H4 (cell line): ENCODE data around the gene TPM2. TPM values are rescaled to one million over a fixed set of nuclear protein-coding genes. Genes with fewer than 3 reads are reported as not detected.

Experiments used
- DNase-seq: peaks from one replicate; pipeline ENCODE4 v3.0.0-alpha.2; 2015; ENCODE audit warnings: low spot score
- total RNA-seq: library from RNA; depleted of rRNA; stranded (reverse); fragments of >200 nt; shearing (Covaris generic); gene quantifications from 2 replicates; pipeline ENCODE4 v1.2.3, GENCODE V29; 2014

Gene TPM2
- total RNA-seq, 1 experiment from 2014 or later: 2.7 TPM

GRCh38 chr9:35679091-35679490 is 10.6 kb downstream of the TPM2 start:
- no peak for DNase-seq

- DNase-seq: no peak
These were observed 13.9 kb downstream of the TPM2 start for GRCh38 chr9:35675732-35676392.

- no peak for DNase-seq
These were observed 14.5 kb downstream of the TPM2 start for GRCh38 chr9:35675204-35675603.

GRCh38 chr9:35674025-35674361 is 15.7 kb downstream of the TPM2 start:
- DNase-seq: no peak

GRCh38 chr9:35673132-35674024 is 16.3 kb downstream of the TPM2 start, which contains the start of gene CA9:
CA9 (plus strand) TSS chr9:35673928; CDS start chr9:35673960, 32 bp downstream.
- DNase-seq: no peak

DNA sequence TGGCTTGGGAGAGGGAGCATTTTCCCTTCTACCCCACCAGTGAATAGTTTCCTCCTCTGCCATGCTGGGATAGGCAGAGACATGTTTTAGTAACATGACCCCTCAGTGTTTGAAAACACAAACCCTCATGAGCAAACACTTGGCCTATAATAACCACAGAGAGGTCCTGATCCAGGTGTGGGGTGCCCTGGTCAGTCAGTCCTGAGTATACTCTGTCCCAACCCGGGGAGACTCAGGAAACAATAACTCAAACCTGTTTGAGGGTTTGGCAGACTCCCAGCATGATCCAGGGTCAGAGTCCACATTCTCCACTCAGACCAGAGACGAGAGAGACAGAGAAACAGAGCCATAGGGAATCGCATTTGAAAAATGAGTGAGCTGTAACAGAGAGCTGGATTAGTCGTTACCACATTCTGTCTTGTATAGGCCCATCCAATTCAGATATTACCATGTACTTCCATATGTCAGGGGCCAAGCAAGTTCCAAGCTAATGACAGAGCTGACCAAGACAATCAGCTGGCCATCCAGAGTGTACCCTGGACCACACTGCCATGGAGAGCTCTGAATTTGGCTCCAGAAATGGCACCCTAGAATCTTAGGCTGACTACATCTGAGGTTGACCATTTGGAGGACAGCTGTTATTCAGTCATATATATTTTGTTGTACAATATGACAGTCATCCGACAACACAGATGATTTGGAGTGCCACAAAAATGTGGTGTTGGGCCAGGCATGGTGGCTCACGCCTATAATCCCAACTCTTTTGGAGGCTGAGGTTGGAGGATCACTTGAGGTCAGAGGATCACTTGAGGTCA is 20.2 kb downstream of the TPM2 start:
- DNase-seq: no peak

GRCh38 chr9:35667939-35668338 is 21.8 kb downstream of the TPM2 start:
- no peak for DNase-seq

GRCh38 chr9:35666549-35666948 is 23.2 kb downstream of the TPM2 start:
- DNase-seq: no peak

DNA sequence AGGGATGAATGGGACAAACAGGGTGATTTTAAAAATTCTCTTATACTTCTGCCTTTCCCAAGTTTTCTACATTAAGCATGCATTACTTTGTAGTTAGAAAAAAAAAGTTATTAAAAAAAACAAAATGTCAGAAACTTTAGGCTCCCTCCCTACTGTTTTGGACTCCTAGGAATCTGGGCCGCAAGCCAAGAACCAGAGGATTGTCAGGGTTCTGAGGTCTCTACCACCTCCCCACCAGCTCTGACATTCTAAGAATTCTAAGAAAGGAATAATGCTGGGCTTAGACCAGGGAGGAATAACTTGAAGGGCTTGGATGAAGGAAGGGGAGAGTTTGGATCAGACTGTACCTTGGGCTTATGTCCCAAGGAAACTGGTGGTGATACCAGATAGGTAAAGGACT is 23.7 kb downstream of the TPM2 start:
- DNase-seq: no peak

GRCh38 chr9:35665471-35665818 is 24.3 kb downstream of the TPM2 start:
- DNase-seq: no peak

- peak; percentile 82 for DNase-seq
These were observed 24.9 kb downstream of the TPM2 start, which contains the start of gene ARHGEF39 for GRCh38 chr9:35664531-35665470. ARHGEF39 (minus strand) TSS chr9:35665195; CDS start chr9:35665169, 26 bp downstream.

GRCh38 chr9:35662437-35662836 is 27.3 kb downstream of the TPM2 start:
- DNase-seq: no peak

GRCh38 chr9:35661756-35662350 is 27.9 kb downstream of the TPM2 start:
- DNase-seq: no peak

- peak; percentile 53 for DNase-seq
These were observed 28.7 kb downstream of the TPM2 start for GRCh38 chr9:35660966-35661415.

GRCh38 chr9:35659340-35659739 is 30.4 kb downstream of the TPM2 start:
- DNase-seq: peak; percentile 63

GRCh38 chr9:35658968-35659220 is 30.8 kb downstream of the TPM2 start:
- DNase-seq: peak; percentile 56

DNA sequence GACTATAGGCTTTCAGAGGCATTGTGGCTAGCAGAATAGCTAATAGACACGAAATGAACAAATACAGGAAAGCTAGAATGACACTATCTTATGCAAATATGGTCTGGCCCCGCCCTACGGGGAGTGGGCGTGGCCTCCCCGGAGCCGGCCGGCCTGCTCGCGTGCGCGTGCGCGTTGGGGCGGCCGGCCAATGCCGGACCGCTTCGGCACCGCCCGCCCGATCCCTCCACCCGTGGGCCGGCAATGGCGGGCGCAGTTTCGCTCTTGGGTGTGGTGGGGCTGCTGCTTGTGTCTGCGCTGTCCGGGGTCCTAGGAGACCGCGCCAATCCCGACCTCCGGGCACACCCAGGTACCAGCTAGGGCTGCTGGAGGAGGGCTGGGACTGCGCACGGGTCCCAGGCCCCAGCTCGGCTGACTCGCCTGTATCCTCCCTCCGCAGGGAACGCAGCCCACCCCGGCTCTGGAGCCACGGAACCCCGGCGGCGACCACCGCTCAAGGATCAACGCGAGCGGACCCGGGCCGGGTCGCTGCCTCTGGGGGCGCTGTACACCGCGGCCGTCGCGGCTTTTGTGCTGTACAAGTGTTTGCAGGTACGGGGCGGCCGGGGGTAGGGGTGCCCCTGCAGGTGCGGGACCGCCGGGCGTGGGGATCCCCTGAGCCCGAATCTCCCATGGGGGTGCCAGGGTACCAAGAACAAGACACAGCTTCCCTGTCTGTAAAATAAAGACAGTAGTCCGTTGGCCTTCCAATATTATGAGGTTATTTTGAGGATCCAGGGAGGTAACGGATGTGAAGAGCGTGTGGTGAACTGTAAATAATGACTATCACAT is 31.4 kb downstream of the TPM2 start, which contains the start of gene CCDC107:
TSS of gene CCDC107 (plus strand) at position 156 of the 831 bp plus-strand sequence. CDS start at position 244, 88 bp downstream.
- DNase-seq: peak; percentile 75

DNA sequence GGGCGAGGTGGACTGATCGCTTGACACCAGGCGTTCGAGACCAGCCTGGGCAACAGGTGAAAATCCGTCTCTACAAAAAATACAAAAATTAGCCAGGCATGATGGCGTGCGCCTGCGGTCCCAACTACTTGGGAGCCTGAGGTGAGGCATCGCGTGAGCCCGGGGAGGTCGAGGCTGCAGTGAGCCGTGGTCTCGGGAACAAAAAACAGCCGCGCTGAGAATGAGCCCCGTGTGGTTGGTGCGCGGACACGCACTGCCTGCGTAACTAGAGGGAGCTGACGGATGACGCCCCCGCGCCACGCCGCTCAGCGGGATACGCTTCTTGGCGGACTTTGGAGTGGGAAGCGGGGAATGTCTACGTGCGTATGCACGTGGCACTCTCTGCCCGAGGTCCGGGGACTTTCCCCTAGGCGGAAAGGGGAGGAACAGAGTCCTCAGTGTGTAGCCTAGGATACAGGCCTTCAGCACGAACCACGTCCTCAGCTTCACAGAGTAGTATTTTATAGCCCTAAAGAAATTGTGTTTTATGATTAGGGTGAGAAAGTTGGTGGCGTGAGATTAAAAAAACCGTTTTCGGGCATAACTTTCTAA is 32.1 kb downstream of the TPM2 start, which contains the start of gene RMRP:
TSS of gene RMRP (minus strand) at position 474 of the 591 bp plus-strand sequence.
- peak; percentile 100 for DNase-seq

DNA sequence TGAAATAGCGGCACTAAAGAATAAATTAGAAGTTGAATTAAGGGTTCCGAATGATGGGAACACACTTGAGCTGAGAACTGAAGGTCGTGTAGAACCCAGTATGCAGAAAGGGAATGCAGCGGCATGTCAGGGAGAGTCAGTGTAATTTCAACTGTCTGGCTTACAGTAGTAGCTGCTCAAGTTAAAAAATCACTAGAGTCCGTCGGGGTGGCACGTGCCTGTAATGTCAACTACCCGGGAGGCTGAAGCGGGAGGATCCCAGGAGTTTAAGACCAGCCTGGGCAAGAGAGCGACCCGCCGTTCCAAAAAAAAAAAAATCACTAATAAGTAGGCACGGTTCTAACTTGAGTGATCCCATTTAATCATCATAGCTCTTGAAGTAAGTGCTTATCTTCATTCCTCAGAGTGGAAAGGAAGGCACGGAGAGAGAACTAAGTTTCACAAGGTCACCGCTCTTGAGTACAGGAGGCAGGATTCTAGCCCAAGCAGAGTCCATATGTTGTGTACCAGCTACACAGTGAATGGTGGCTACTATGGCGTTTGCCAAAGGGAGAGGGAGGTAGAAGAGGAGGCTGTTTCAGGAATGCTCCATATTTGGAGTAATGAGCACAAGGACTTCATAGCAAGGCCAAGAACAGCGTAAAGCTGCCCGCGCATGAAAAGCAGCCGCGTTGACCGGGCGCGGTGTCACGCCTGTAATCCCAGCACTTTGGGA is 32.7 kb downstream of the TPM2 start:
- DNase-seq: no peak
